ENCODE results near the gene TBX18.

TBX18 gene

DNA sequence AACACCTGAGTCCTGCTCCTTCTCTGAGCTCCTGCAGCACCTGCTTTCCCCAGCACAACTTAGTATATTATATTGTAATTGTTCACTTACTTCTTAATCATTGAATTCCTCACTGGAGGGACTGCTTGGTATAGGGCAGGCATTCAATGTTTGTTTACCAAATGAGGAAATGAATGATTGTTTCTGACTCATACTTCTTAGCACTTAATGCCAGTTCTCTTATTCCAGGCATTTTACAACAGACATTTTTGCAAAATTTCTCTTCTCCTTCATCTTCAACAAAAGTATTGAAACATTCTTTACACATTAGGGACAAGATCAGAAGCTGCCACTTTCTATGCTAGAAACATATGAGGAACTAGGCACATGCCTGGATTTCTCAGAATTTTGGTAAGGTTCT is 119.4 kb downstream of the TBX18 start:
- no peak overlapping the region for H3K27ac ChIP-seq
- TF ChIP-seq ZFX (IDR thresholded peaks at IDR 0.05; ENCODE audit: borderline replicate concordance): no peak
- TF ChIP-seq, protein P1, sequence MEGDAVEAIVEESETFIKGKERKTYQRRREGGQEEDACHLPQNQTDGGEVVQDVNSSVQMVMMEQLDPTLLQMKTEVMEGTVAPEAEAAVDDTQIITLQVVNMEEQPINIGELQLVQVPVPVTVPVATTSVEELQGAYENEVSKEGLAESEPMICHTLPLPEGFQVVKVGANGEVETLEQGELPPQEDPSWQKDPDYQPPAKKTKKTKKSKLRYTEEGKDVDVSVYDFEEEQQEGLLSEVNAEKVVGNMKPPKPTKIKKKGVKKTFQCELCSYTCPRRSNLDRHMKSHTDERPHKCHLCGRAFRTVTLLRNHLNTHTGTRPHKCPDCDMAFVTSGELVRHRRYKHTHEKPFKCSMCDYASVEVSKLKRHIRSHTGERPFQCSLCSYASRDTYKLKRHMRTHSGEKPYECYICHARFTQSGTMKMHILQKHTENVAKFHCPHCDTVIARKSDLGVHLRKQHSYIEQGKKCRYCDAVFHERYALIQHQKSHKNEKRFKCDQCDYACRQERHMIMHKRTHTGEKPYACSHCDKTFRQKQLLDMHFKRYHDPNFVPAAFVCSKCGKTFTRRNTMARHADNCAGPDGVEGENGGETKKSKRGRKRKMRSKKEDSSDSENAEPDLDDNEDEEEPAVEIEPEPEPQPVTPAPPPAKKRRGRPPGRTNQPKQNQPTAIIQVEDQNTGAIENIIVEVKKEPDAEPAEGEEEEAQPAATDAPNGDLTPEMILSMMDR (IDR thresholded peaks at IDR 0.05): no peak

DNA sequence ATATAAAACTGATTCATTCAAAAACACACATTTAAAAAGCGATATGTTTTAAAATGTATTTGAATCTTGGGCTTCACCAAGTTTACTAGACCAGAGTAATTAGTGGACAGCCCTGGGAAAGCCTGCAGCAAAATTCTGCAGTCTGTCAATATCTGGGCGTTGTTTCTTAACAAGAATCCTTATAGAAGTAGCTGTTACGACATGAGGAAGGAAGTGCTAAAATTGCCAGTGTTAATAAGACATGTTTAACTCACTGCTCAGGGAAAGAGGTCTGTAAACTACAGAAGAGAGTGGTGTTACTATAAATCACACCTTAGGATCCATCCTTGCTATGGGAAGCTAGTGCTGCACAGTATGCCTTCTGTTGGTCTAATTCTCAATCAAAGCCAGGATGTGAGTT is 120.6 kb downstream of the TBX18 start:
- TF ChIP-seq ZFX (IDR thresholded peaks at IDR 0.05; ENCODE audit: borderline replicate concordance): no peak
- TF ChIP-seq, protein P1 (IDR thresholded peaks at IDR 0.05): no peak
- H3K27ac ChIP-seq: no peak overlapping the region

DNA sequence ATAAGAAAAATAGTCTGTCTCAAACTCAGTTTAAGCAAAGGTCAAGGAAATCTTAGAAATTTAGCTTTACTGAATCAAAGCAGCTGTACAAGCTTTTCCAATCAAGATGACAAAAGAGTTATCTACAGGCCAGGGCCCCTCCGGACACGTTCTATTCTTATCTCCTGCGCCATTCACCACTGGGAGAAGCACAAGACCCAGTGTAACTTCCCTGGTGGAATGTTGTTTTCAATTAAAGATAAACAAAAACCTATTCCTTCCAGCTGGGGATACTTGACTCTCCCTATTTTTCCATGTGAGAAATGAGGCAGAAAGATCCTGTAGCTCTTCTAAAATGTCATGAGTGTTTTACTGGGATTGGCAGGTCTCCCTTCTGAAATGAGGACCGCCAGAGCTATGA is 123.3 kb downstream of the TBX18 start:
- TF ChIP-seq ZFX (IDR thresholded peaks at IDR 0.05; ENCODE audit: borderline replicate concordance): no peak
- TF ChIP-seq, protein P1 (IDR thresholded peaks at IDR 0.05): no peak
- H3K27ac ChIP-seq: no peak overlapping the region

DNA sequence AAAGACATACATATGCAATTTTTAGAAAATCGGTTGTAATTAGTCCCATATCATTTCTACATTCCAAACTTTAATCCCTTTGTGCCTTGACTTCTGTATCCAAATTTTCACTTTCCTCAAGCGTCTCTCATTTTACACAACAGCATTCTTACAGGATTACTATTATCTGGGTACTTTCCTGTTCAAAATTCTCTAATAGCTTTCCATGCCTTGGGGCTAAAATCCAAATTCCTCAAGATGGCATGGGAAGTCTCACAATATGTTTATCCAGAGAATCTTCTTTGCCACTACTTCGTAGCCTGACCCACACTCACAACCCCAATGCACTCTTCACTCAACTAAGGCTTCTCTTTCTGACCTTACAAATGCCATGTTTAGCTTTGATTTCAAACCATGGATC is 125.0 kb downstream of the TBX18 start:
- no peak overlapping the region for H3K27ac ChIP-seq
- TF ChIP-seq ZFX (IDR thresholded peaks at IDR 0.05; ENCODE audit: borderline replicate concordance): no peak
- TF ChIP-seq, protein P1 (IDR thresholded peaks at IDR 0.05): no peak

DNA sequence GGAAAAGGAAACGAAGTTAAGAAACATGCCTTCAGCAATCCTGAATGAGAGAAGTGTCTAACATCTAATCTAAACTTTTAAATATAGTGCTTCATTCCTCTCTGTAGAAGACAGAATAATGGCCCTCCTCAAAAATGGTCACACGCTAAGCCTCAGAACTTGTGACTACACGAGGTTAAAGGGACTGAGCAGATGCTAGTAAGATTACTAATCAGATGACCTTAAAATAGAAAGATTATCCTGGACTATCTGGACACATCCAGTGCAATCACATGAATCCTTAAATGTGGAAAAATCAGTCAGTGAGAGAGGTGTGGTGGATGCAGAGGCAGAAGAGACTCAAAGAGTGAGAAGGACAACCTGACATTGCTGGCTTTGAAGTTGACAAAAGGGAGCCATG is 126.1 kb downstream of the TBX18 start:
- H3K27ac ChIP-seq: no peak overlapping the region
- TF ChIP-seq ZFX (IDR thresholded peaks at IDR 0.05; ENCODE audit: borderline replicate concordance): no peak
- TF ChIP-seq, protein P1 (IDR thresholded peaks at IDR 0.05): no peak

Measured in 22Rv1 (cell line).